HEK293 (cell line): ENCODE data around the gene DCAF4.

Experiments used
- GLIS2 ChIP-seq: fragments of 450-650 bp; formaldehyde crosslinking; IDR thresholded peaks from 2 replicates; pipeline ENCODE4 v1.5.1; 2016; ENCODE audit warnings: missing biosample characterization, missing genetic modification characterization
- HOXD13 ChIP-seq: sonication (generic); formaldehyde crosslinking; IDR thresholded peaks from 2 replicates; pipeline ENCODE4 v1.8.0; 2022; ENCODE audit warnings: missing genetic modification reagents, borderline replicate concordance
- IKZF3 ChIP-seq: fragments of 450-650 bp; IDR thresholded peaks from 2 replicates; pipeline ENCODE4 v1.5.0; 2018; ENCODE audit warnings: missing biosample characterization, mild to moderate bottlenecking, missing genetic modification characterization, moderate library complexity
- MEIS1 ChIP-seq: sonication (generic); formaldehyde crosslinking; IDR thresholded peaks from 2 replicates; pipeline ENCODE4 v1.8.1; 2022; ENCODE audit warnings: missing genetic modification reagents, mild to moderate bottlenecking, borderline replicate concordance
- SCRT1 ChIP-seq: fragments of 450-650 bp; formaldehyde crosslinking; IDR thresholded peaks from 2 replicates; pipeline ENCODE4 v1.5.1; 2016; ENCODE audit warnings: missing biosample characterization, missing genetic modification characterization, borderline replicate concordance
- SCRT2 ChIP-seq: fragments of 450-650 bp; formaldehyde crosslinking; IDR thresholded peaks from 2 replicates; pipeline ENCODE4 v1.5.1; 2016; ENCODE audit warnings: missing biosample characterization, missing genetic modification characterization
- ZBTB21 ChIP-seq: fragments of 450-650 bp; formaldehyde crosslinking; IDR thresholded peaks from 2 replicates; pipeline ENCODE4 v1.5.1; 2017; ENCODE audit warnings: missing biosample characterization, missing genetic modification characterization
- ZBTB7A ChIP-seq: fragments of 450-650 bp; formaldehyde crosslinking; IDR thresholded peaks from 2 replicates; pipeline ENCODE4 v1.5.1; 2016; ENCODE audit warnings: low read depth, missing biosample characterization, missing genetic modification characterization
- ZNF112 ChIP-seq: fragments of 450-650 bp; formaldehyde crosslinking; IDR thresholded peaks from 2 replicates; pipeline ENCODE4 v1.5.0; 2017; ENCODE audit warnings: missing biosample characterization, missing genetic modification characterization
- ZNF184 ChIP-seq: fragments of 450-650 bp; IDR thresholded peaks from 2 replicates; pipeline ENCODE4 v1.5.1; 2018; ENCODE audit warnings: missing biosample characterization, mild to moderate bottlenecking, missing genetic modification characterization
- ZNF266 ChIP-seq: fragments of 450-650 bp; formaldehyde crosslinking; IDR thresholded peaks from 2 replicates; pipeline ENCODE4 v1.5.1; 2016; ENCODE audit warnings: missing biosample characterization, missing genetic modification characterization, low read depth
- ZNF366 ChIP-seq: fragments of 450-650 bp; formaldehyde crosslinking; conservative IDR thresholded peaks from 2 replicates; pipeline ENCODE4 v1.5.1; 2016; ENCODE audit warnings: missing biosample characterization, missing genetic modification characterization
- ZNF473 ChIP-seq: fragments of 450-650 bp; formaldehyde crosslinking; IDR thresholded peaks from 2 replicates; pipeline ENCODE4 v1.5.1; 2017; ENCODE audit warnings: missing biosample characterization, missing genetic modification characterization
- ZNF501 ChIP-seq: fragments of 450-650 bp; formaldehyde crosslinking; IDR thresholded peaks from 2 replicates; pipeline ENCODE4 v1.5.1; 2016; ENCODE audit warnings: missing biosample characterization, missing genetic modification characterization
- ZNF529 ChIP-seq: fragments of 450-650 bp; formaldehyde crosslinking; IDR thresholded peaks from 2 replicates; pipeline ENCODE4 v1.5.1; 2017; ENCODE audit warnings: missing genetic modification characterization, missing biosample characterization; ENCODE audit not compliant: insufficient replicate concordance
- ZNF629 ChIP-seq: fragments of 450-650 bp; formaldehyde crosslinking; IDR thresholded peaks from 2 replicates; pipeline ENCODE4 v1.5.1; 2017; ENCODE audit warnings: missing biosample characterization, missing genetic modification characterization
- ZNF664 ChIP-seq: fragments of 450-650 bp; formaldehyde crosslinking; IDR thresholded peaks from 2 replicates; pipeline ENCODE4 v1.5.1; 2016; ENCODE audit warnings: missing biosample characterization, missing genetic modification characterization
- ZNF670 ChIP-seq: fragments of 450-650 bp; formaldehyde crosslinking; IDR thresholded peaks from 2 replicates; pipeline ENCODE4 v1.5.1; 2016; ENCODE audit warnings: missing biosample characterization, missing genetic modification characterization, low read depth
- ZNF837 ChIP-seq: fragments of 450-650 bp; formaldehyde crosslinking; IDR thresholded peaks from 2 replicates; pipeline ENCODE4 v1.5.1; 2016; ENCODE audit warnings: missing biosample characterization, missing genetic modification characterization
- TF ChIP-seq, protein P1 (sequence below): fragments of 450-650 bp; formaldehyde crosslinking; IDR thresholded peaks from 2 replicates; pipeline ENCODE4 v1.5.1; 2016; ENCODE audit warnings: missing biosample characterization, missing genetic modification characterization
- TF ChIP-seq, protein P2 (sequence below): fragments of 450-650 bp; formaldehyde crosslinking; IDR thresholded peaks from 2 replicates; pipeline ENCODE4 v1.5.1; 2016; ENCODE audit warnings: missing biosample characterization, missing genetic modification characterization
- TF ChIP-seq, protein P3 (sequence below): fragments of 450-650 bp; formaldehyde crosslinking; IDR thresholded peaks from 2 replicates; pipeline ENCODE4 v1.5.1; 2016; ENCODE audit warnings: missing biosample characterization, missing genetic modification characterization
- TF ChIP-seq, protein P4 (sequence below): fragments of 450-650 bp; formaldehyde crosslinking; IDR thresholded peaks from 2 replicates; pipeline ENCODE4 v1.5.1; 2016; ENCODE audit warnings: missing biosample characterization, missing genetic modification characterization
- TF ChIP-seq, protein P5 (sequence below): fragments of 450-650 bp; formaldehyde crosslinking; IDR thresholded peaks from 2 replicates; pipeline ENCODE4 v1.5.1; 2016; ENCODE audit warnings: missing biosample characterization, missing genetic modification characterization, borderline replicate concordance

DCAF4 gene

GRCh38 chr14:72962829-72963312, 36.6 kb downstream of the DCAF4 start (continued):
- TF ChIP-seq, protein P1, sequence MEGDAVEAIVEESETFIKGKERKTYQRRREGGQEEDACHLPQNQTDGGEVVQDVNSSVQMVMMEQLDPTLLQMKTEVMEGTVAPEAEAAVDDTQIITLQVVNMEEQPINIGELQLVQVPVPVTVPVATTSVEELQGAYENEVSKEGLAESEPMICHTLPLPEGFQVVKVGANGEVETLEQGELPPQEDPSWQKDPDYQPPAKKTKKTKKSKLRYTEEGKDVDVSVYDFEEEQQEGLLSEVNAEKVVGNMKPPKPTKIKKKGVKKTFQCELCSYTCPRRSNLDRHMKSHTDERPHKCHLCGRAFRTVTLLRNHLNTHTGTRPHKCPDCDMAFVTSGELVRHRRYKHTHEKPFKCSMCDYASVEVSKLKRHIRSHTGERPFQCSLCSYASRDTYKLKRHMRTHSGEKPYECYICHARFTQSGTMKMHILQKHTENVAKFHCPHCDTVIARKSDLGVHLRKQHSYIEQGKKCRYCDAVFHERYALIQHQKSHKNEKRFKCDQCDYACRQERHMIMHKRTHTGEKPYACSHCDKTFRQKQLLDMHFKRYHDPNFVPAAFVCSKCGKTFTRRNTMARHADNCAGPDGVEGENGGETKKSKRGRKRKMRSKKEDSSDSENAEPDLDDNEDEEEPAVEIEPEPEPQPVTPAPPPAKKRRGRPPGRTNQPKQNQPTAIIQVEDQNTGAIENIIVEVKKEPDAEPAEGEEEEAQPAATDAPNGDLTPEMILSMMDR = no peak
- no peak for TF ChIP-seq ZNF112
- peak; percentile 77 for TF ChIP-seq ZNF629 (tag by site-specific recombination)
- TF ChIP-seq, protein P2, sequence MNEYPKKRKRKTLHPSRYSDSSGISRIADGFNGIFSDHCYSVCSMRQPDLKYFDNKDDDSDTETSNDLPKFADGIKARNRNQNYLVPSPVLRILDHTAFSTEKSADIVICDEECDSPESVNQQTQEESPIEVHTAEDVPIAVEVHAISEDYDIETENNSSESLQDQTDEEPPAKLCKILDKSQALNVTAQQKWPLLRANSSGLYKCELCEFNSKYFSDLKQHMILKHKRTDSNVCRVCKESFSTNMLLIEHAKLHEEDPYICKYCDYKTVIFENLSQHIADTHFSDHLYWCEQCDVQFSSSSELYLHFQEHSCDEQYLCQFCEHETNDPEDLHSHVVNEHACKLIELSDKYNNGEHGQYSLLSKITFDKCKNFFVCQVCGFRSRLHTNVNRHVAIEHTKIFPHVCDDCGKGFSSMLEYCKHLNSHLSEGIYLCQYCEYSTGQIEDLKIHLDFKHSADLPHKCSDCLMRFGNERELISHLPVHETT (tag by site-specific recombination) = peak; percentile 45; the same call in 1 of the 2 replicates
- peak; percentile 97 for TF ChIP-seq ZNF366
- 0 out of 2 replicates have a peak, but pooled peaks have one; percentile 15 for TF ChIP-seq ZNF664 (tag by site-specific recombination)
- no peak for TF ChIP-seq ZNF266 (tag by site-specific recombination)
- no peak for TF ChIP-seq MEIS1 (CRISPR knock-in tag)
- TF ChIP-seq, protein P3, sequence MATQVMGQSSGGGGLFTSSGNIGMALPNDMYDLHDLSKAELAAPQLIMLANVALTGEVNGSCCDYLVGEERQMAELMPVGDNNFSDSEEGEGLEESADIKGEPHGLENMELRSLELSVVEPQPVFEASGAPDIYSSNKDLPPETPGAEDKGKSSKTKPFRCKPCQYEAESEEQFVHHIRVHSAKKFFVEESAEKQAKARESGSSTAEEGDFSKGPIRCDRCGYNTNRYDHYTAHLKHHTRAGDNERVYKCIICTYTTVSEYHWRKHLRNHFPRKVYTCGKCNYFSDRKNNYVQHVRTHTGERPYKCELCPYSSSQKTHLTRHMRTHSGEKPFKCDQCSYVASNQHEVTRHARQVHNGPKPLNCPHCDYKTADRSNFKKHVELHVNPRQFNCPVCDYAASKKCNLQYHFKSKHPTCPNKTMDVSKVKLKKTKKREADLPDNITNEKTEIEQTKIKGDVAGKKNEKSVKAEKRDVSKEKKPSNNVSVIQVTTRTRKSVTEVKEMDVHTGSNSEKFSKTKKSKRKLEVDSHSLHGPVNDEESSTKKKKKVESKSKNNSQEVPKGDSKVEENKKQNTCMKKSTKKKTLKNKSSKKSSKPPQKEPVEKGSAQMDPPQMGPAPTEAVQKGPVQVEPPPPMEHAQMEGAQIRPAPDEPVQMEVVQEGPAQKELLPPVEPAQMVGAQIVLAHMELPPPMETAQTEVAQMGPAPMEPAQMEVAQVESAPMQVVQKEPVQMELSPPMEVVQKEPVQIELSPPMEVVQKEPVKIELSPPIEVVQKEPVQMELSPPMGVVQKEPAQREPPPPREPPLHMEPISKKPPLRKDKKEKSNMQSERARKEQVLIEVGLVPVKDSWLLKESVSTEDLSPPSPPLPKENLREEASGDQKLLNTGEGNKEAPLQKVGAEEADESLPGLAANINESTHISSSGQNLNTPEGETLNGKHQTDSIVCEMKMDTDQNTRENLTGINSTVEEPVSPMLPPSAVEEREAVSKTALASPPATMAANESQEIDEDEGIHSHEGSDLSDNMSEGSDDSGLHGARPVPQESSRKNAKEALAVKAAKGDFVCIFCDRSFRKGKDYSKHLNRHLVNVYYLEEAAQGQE (tag by site-specific recombination) = no peak
- no peak for TF ChIP-seq ZBTB7A
- TF ChIP-seq, protein P4, sequence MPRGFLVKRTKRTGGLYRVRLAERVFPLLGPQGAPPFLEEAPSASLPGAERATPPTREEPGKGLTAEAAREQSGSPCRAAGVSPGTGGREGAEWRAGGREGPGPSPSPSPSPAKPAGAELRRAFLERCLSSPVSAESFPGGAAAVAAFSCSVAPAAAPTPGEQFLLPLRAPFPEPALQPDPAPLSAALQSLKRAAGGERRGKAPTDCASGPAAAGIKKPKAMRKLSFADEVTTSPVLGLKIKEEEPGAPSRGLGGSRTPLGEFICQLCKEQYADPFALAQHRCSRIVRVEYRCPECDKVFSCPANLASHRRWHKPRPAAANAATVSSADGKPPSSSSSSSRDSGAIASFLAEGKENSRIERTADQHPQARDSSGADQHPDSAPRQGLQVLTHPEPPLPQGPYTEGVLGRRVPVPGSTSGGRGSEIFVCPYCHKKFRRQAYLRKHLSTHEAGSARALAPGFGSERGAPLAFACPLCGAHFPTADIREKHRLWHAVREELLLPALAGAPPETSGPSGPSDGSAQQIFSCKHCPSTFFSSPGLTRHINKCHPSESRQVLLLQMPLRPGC (tag by site-specific recombination) = no peak
- no peak for TF ChIP-seq ZNF529 (tag by site-specific recombination)
- no peak for TF ChIP-seq SCRT1
- no peak for TF ChIP-seq ZNF837 (tag by site-specific recombination)
- TF ChIP-seq, protein P5, sequence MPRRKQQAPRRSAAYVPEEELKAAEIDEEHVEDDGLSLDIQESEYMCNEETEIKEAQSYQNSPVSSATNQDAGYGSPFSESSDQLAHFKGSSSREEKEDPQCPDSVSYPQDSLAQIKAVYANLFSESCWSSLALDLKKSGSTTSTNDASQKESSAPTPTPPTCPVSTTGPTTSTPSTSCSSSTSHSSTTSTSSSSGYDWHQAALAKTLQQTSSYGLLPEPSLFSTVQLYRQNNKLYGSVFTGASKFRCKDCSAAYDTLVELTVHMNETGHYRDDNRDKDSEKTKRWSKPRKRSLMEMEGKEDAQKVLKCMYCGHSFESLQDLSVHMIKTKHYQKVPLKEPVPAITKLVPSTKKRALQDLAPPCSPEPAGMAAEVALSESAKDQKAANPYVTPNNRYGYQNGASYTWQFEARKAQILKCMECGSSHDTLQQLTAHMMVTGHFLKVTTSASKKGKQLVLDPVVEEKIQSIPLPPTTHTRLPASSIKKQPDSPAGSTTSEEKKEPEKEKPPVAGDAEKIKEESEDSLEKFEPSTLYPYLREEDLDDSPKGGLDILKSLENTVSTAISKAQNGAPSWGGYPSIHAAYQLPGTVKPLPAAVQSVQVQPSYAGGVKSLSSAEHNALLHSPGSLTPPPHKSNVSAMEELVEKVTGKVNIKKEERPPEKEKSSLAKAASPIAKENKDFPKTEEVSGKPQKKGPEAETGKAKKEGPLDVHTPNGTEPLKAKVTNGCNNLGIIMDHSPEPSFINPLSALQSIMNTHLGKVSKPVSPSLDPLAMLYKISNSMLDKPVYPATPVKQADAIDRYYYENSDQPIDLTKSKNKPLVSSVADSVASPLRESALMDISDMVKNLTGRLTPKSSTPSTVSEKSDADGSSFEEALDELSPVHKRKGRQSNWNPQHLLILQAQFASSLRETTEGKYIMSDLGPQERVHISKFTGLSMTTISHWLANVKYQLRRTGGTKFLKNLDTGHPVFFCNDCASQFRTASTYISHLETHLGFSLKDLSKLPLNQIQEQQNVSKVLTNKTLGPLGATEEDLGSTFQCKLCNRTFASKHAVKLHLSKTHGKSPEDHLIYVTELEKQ = no peak
- TF ChIP-seq ZBTB21 = no peak
- no peak for TF ChIP-seq ZNF473 (tag by site-specific recombination)
- no peak for TF ChIP-seq HOXD13
- TF ChIP-seq SCRT2 = no peak
- peak; percentile 70; the same call in 1 of the 2 replicates for TF ChIP-seq ZNF501 (tag by site-specific recombination)
- peak; percentile 76 for TF ChIP-seq IKZF3
- TF ChIP-seq ZNF670 (tag by site-specific recombination) = no peak
- TF ChIP-seq ZNF184 (tag by site-specific recombination) = peak; percentile 66; the same call in 1 of the 2 replicates
- no peak for TF ChIP-seq GLIS2
